Fibroblast of lung (primary cell): ENCODE measurements around the gene KNDC1. TPM values are rescaled to one million over a fixed set of nuclear protein-coding genes. Genes with fewer than 3 reads are reported as not detected.
A peak's percentile ranks its signal among the peaks of the same experiment; 100 is the strongest.

Experiments
- DNase-seq, 2 donors: peaks; one replicate each; pipeline versions ENCODE4 v3.0.0 to v3.0.0-alpha.2; 2010; ENCODE audit warnings: low read depth in 2 of 2
- H2AFZ ChIP-seq: 2 replicates; pipeline ENCODE4 v1.5.1; 2012; ENCODE audit warnings: low read length, control low read depth, inconsistent platforms
- H3K27ac ChIP-seq: 2 replicates; pipeline ENCODE4 v1.5.1; 2011; ENCODE audit warnings: low read length, control low read depth; ENCODE audit not compliant: insufficient read depth
- H3K27me3 ChIP-seq: 2 replicates; pipeline ENCODE4 v1.5.1; 2011; ENCODE audit warnings: mild to moderate bottlenecking, low read length; ENCODE audit not compliant: control insufficient read depth, insufficient read depth
- H3K36me3 ChIP-seq: 2 replicates; pipeline ENCODE4 v1.5.1; 2011; ENCODE audit warnings: low read length; ENCODE audit not compliant: control insufficient read depth, insufficient read depth
- H3K4me1 ChIP-seq: 2 replicates; pipeline ENCODE4 v1.5.1; 2011; ENCODE audit warnings: low read length; ENCODE audit not compliant: control insufficient read depth, insufficient read depth; ENCODE audit errors: extremely low read depth
- H3K4me2 ChIP-seq: 2 replicates; pipeline ENCODE4 v1.5.1; 2011; ENCODE audit warnings: low read length, control low read depth; ENCODE audit not compliant: insufficient read depth; ENCODE audit errors: extremely low read depth
- H3K4me3 ChIP-seq, 4 experiments: fragments of 200-600 bp in 1 of 4; sonication (generic) in 1 of 4; replicated peaks in 1 of 4; 2 replicates each; pipeline ENCODE4 v1.5.1; 2011 to 2016; ENCODE audit warnings: low read length in 4 of 4, low read depth in 3 of 4, mild to moderate bottlenecking in 3 of 4, control low read depth in 2 of 4, inconsistent platforms in 1 of 4, mixed read lengths in 1 of 4; ENCODE audit not compliant: insufficient read depth in 1 of 4; ENCODE audit errors: control extremely low read depth in 1 of 4
- H3K79me2 ChIP-seq: 2 replicates; pipeline ENCODE4 v1.5.1; 2012; ENCODE audit warnings: mild to moderate bottlenecking, low read length, inconsistent platforms; ENCODE audit not compliant: control insufficient read depth, insufficient read depth
- H3K9ac ChIP-seq: 2 replicates; pipeline ENCODE4 v1.5.1; 2011; ENCODE audit warnings: mild to moderate bottlenecking, low read length, control low read depth; ENCODE audit not compliant: insufficient read depth
- H3K9me3 ChIP-seq: 2 replicates; pipeline ENCODE4 v1.5.1; 2012; ENCODE audit warnings: low read depth, low read length; ENCODE audit not compliant: control insufficient read depth, insufficient read depth
- H4K20me1 ChIP-seq: 2 replicates; pipeline ENCODE4 v1.5.1; 2011; ENCODE audit warnings: low read length; ENCODE audit not compliant: control insufficient read depth, insufficient read depth; ENCODE audit errors: extremely low read depth
- CTCF ChIP-seq, 2 donors: IDR thresholded peaks in 1 of 2; conservative IDR thresholded peaks in 1 of 2; 1 replicate in 1 of 2; 2 replicates in 1 of 2; pipeline ENCODE4 v1.5.1; 2011 to 2012; ENCODE audit warnings: low read length in 2 of 2, control low read depth in 1 of 2, inconsistent platforms in 1 of 2, low read depth in 1 of 2, mild to moderate bottlenecking in 1 of 2
- EZH2 ChIP-seq: IDR thresholded peaks from 2 replicates; pipeline ENCODE4 v1.5.1; 2012; ENCODE audit warnings: low read length, control low read depth, mild to moderate bottlenecking; ENCODE audit errors: missing control alignments
- polyA plus RNA-seq, 2 donors: library from polyadenylated mRNA; depleted of rRNA in 1 of 2; stranded (reverse) in 1 of 2; unstranded in 1 of 2; fragments of >200 nt; gene quantifications; 2 replicates each; pipeline ENCODE4 v1.2.1, GENCODE V29; 2011 to 2012; ENCODE audit warnings: missing spikeins in 1 of 2
- total RNA-seq: library from RNA; depleted of rRNA; stranded (reverse); fragments of >200 nt; gene quantifications from 2 replicates; pipeline ENCODE4 v1.2.1, GENCODE V29; 2014

KNDC1 gene
- total and polyA plus RNA-seq, 2 donors (not counting 1 experiment from before 2014, with no cell fraction given), result 0.20 to 0.50 TPM

GRCh38 chr10:133162178-133162909, 2.3 kb downstream of the KNDC1 start:
- H3K4me2 ChIP-seq, result no peak overlapping the region
- no peak for TF ChIP-seq EZH2
- no peak for TF ChIP-seq CTCF (conservative IDR thresholded peaks at IDR 0.05 in 1 of 2, IDR thresholded peaks at IDR 0.05 in 1 of 2; ENCODE audit: low read depth in 1 of 2, low read length in 2 of 2)
- no peak overlapping the region for H2AFZ ChIP-seq
- H3K4me3 ChIP-seq, result no peak overlapping the region
- peaks cover 11% of the 10 kb centered on the region for H3K27me3 ChIP-seq
- H3K9me3 ChIP-seq, result no peaks in the 10 kb centered on the region
- no peaks in the 10 kb centered on the region for H3K4me1 ChIP-seq
- H3K79me2 ChIP-seq, result no peaks in the 10 kb centered on the region
- peak in 1 of 2 donors; percentile 7 for DNase-seq
- no peaks in the 10 kb centered on the region for H4K20me1 ChIP-seq
- no peak overlapping the region for H3K27ac ChIP-seq
- H3K9ac ChIP-seq, result no peak overlapping the region
- H3K36me3 ChIP-seq, result no peaks in the 10 kb centered on the region

GRCh38 chr10:133162910-133163856, 3.2 kb downstream of the KNDC1 start:
- no peak for TF ChIP-seq EZH2
- no peak for TF ChIP-seq CTCF (conservative IDR thresholded peaks at IDR 0.05 in 1 of 2, IDR thresholded peaks at IDR 0.05 in 1 of 2; ENCODE audit: low read depth in 1 of 2, low read length in 2 of 2)
- H3K27me3 ChIP-seq, result peaks cover 11% of the 10 kb centered on the region
- no peaks in the 10 kb centered on the region for H3K4me1 ChIP-seq
- no peaks in the 10 kb centered on the region for H3K9me3 ChIP-seq
- no peak overlapping the region for H2AFZ ChIP-seq
- H4K20me1 ChIP-seq, result no peaks in the 10 kb centered on the region
- H3K27ac ChIP-seq, result no peak overlapping the region
- no peak overlapping the region for H3K4me2 ChIP-seq
- H3K4me3 ChIP-seq, result no peak overlapping the region
- H3K9ac ChIP-seq, result no peak overlapping the region
- H3K79me2 ChIP-seq, result no peaks in the 10 kb centered on the region
- no peaks in the 10 kb centered on the region for H3K36me3 ChIP-seq
- DNase-seq, result no peak
